KMS-11 (cell line): ENCODE data around the gene OR1S2.

ENCODE experiments used
- H2AFZ ChIP-seq: fragments of 200-600 bp; sonication (generic); 2 replicates; pipeline ENCODE4 v1.6.1; 2016; ENCODE audit warnings: antibody characterized with exemption, mixed run types, low read depth
- H3K27ac ChIP-seq: fragments of 200-600 bp; sonication (generic); 2 replicates; pipeline ENCODE4 v1.6.1; 2016; ENCODE audit warnings: mild to moderate bottlenecking, mixed run types
- H3K27me3 ChIP-seq: fragments of 200-600 bp; sonication (generic); 2 replicates; pipeline ENCODE4 v1.6.1; 2017; ENCODE audit warnings: mild to moderate bottlenecking, low read depth, mixed run types, moderate library complexity; ENCODE audit not compliant: insufficient read depth
- H3K36me3 ChIP-seq: fragments of 200-600 bp; sonication (generic); 2 replicates; pipeline ENCODE4 v1.6.1; 2017; ENCODE audit warnings: mild to moderate bottlenecking, mixed run types; ENCODE audit not compliant: insufficient read depth
- H3K4me1 ChIP-seq: fragments of 200-600 bp; sonication (generic); 2 replicates; pipeline ENCODE4 v1.6.1; 2016; ENCODE audit warnings: mild to moderate bottlenecking, low read depth, mixed run types; ENCODE audit not compliant: poor library complexity, severe bottlenecking
- H3K4me2 ChIP-seq: fragments of 200-600 bp; sonication (generic); 2 replicates; pipeline ENCODE4 v1.7.0; 2016; ENCODE audit warnings: mild to moderate bottlenecking, mixed run types
- H3K4me3 ChIP-seq: fragments of 200-600 bp; sonication (generic); IDR thresholded peaks from 2 replicates; pipeline ENCODE4 v1.6.1; 2017; ENCODE audit warnings: low read depth, low read length, mixed read lengths; ENCODE audit not compliant: insufficient read depth
- H3K79me2 ChIP-seq: fragments of 200-600 bp; sonication (generic); 2 replicates; pipeline ENCODE4 v1.6.1; 2016; ENCODE audit warnings: low read depth, mixed run types; ENCODE audit not compliant: insufficient read depth
- H3K9ac ChIP-seq: fragments of 200-600 bp; sonication (generic); 2 replicates; pipeline ENCODE4 v1.6.1; 2016; ENCODE audit warnings: mild to moderate bottlenecking, mixed run types
- H4K20me1 ChIP-seq: fragments of 200-600 bp; sonication (generic); 2 replicates; pipeline ENCODE4 v1.6.1; 2016; ENCODE audit warnings: mild to moderate bottlenecking, mixed run types; ENCODE audit not compliant: insufficient read depth
- TF ChIP-seq, protein P1 (sequence below): fragments of 200-600 bp; sonication (generic); conservative IDR thresholded peaks from 2 replicates; pipeline ENCODE4 v1.6.1; 2017; ENCODE audit warnings: low read depth, mild to moderate bottlenecking, antibody characterized with exemption, low read length, moderate library complexity, mixed read lengths

OR1S2 gene, protein sequence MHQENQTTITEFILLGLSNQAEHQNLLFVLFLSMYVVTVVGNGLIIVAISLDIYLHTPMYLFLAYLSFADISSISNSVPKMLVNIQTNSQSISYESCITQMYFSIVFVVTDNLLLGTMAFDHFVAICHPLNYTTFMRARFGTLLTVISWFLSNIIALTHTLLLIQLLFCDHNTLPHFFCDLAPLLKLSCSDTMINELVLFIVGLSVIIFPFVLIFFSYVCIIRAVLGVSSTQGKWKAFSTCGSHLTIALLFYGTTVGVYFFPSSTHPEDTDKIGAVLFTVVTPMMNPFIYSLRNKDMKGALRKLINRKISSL

DNA sequence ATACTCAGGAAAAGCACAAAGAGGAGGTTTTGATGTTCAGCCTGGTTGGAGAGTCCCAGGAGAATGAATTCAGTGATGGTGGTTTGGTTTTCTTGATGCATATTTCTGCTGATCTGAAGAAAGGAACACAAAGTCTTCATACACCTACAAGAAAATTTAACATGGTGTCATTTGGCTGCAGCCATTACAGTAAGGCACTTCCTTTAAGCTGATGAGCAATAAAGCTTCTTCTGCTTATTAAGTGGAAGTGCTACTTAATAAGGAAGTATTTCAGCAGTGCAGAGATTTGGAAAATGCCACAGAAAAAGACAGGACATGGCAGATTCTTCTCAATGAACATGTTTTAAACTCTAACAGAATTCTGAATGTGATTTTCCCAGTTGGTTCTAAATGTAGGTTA lies at the start of gene OR1S2:
Gene OR1S2, minus strand, starts transcription at position 101 of the 400 bp plus-strand sequence. Its CDS starts 0 bp downstream, at position 101.
- no peak within 1 kb of the TSS for H3K4me2 ChIP-seq
- TF ChIP-seq, protein P1, sequence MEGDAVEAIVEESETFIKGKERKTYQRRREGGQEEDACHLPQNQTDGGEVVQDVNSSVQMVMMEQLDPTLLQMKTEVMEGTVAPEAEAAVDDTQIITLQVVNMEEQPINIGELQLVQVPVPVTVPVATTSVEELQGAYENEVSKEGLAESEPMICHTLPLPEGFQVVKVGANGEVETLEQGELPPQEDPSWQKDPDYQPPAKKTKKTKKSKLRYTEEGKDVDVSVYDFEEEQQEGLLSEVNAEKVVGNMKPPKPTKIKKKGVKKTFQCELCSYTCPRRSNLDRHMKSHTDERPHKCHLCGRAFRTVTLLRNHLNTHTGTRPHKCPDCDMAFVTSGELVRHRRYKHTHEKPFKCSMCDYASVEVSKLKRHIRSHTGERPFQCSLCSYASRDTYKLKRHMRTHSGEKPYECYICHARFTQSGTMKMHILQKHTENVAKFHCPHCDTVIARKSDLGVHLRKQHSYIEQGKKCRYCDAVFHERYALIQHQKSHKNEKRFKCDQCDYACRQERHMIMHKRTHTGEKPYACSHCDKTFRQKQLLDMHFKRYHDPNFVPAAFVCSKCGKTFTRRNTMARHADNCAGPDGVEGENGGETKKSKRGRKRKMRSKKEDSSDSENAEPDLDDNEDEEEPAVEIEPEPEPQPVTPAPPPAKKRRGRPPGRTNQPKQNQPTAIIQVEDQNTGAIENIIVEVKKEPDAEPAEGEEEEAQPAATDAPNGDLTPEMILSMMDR = no peak

DNA sequence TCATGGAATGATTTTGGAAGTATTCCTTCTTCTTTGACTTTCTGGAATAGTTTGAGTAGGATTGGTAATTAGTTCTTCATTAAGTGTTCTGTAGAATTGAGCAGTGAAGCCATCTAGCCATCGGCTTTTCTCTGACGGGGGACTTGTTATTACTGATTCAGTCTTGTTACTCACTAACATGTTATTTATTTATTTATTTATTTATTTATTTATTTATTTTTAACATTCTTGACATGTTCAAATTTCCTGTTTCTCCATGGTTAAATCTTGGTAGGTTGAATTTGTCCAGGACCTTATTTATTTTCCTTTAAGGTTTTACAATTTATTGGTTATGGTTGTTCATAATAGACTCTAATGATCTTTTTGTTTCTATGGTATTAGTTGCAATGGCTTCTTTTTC lies 40.0 kb upstream of the OR1S2 start:
- no peak overlapping the region for H3K4me2 ChIP-seq
- no peak overlapping the region for H2AFZ ChIP-seq
- H3K27ac ChIP-seq = no peak overlapping the region
- no peak overlapping the region for H3K4me3 ChIP-seq
- no peaks in the 10 kb centered on the region for H3K27me3 ChIP-seq
- H4K20me1 ChIP-seq = no peaks in the 10 kb centered on the region
- H3K36me3 ChIP-seq = no peaks in the 10 kb centered on the region
- no peaks in the 10 kb centered on the region for H3K79me2 ChIP-seq
- H3K9ac ChIP-seq = no peak overlapping the region
- no peaks in the 10 kb centered on the region for H3K4me1 ChIP-seq
- TF ChIP-seq, protein P1 = no peak

More for the DNA sequence above, at the start of gene OR1S2:
- Histone ChIP-seq H3K27me3 (no peaks in the 10 kb centered on the region), H3K4me1 (no peaks in the 10 kb centered on the region), H3K79me2 (no peaks in the 10 kb centered on the region), H4K20me1 (no peaks in the 10 kb centered on the region), H3K27ac (no peak within 1 kb of the TSS), H3K9ac (no peak within 1 kb of the TSS), H3K36me3 (no peaks in the 10 kb centered on the region; the same call in 1 of the 2 replicates), H2AFZ (no peak within 1 kb of the TSS), H3K4me3 (no peak within 1 kb of the TSS)

DNA sequence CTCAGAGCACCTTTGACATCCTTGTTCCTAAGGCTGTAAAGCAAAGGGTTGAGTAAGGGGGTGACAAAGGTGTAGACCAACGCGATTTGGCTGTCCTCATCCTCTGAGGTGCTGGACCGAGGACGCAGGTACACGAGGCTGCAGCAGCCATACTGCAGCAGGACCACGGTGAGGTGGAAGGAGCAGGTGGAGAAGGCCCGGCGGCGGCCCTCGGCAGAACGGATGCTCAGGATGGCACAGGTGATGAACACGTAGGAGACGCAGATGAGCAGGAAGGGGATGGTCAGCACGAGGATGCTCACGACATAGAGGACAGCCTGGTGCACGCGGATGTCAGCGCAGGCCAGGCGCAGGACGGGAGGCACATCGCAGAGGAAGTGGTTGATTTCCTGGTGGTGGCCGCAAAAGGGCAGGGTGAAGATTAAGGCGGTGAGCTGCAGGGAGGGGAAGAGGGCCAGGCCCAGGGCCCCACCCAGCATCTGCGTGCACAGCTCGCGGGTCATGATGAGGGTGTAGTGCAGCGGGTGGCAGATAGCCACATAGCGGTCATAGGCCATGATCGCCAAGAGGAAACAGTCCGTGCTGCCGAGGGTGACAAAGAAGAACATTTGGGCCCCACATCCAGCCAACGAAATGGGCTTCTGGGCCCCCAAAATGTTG lies 24.1 kb upstream of the OR1S2 start:
- TF ChIP-seq, protein P1 = no peak
- no peaks in the 10 kb centered on the region for H3K79me2 ChIP-seq
- H2AFZ ChIP-seq = no peak overlapping the region

DNA sequence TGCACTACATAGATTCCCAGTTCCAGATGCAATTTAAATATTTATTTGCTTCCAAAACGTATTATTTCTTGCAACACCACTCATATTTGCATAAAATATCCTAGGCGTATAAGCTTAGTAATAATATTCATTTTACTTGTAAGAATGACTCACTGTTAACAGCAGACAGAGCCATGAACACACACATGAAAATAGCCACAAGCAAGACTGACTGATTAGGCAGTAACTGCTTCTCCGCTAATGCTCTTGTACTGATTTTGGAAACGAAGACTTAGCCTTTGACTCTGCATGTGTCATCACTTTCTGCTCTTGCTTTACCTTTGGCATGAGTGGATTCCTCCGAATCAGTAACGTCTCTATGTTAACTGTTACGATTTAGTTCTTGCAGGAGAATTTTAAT lies 18.8 kb upstream of the OR1S2 start:
- no peak overlapping the region for H3K27ac ChIP-seq
- no peaks in the 10 kb centered on the region for H4K20me1 ChIP-seq
- H3K9ac ChIP-seq = no peak overlapping the region
- no peaks in the 10 kb centered on the region for H3K4me1 ChIP-seq
- no peaks in the 10 kb centered on the region for H3K36me3 ChIP-seq
- TF ChIP-seq, protein P1 = no peak
- H3K4me2 ChIP-seq = no peak overlapping the region
- H3K27me3 ChIP-seq = no peaks in the 10 kb centered on the region
- H3K4me3 ChIP-seq = no peak overlapping the region
- no peak overlapping the region for H2AFZ ChIP-seq
- no peaks in the 10 kb centered on the region for H3K79me2 ChIP-seq

More for the DNA sequence above, 24.1 kb upstream of the OR1S2 start:
- Histone ChIP-seq H3K4me1 (no peaks in the 10 kb centered on the region), H3K4me3 (no peak overlapping the region), H3K36me3 (no peaks in the 10 kb centered on the region), H3K4me2 (no peak overlapping the region), H3K9ac (no peak overlapping the region), H3K27me3 (no peaks in the 10 kb centered on the region), H4K20me1 (no peaks in the 10 kb centered on the region), H3K27ac (no peak overlapping the region)
